K562 (cell line): Measurements from ENCODE around the gene SLC39A3.

Source experiments
- CBX2 ChIP-seq: fragments of 200-600 bp; sonication (generic); IDR thresholded peaks from one replicate; pipeline ENCODE4 v1.6.1; 2012; ENCODE audit warnings: mild to moderate bottlenecking, low read length, inconsistent platforms; ENCODE audit not compliant: insufficient read depth, poor library complexity, severe bottlenecking
- CEBPB ChIP-seq: fragments of 450-650 bp; IDR thresholded peaks from 2 replicates; pipeline ENCODE4 v1.6.1; 2016; ENCODE audit warnings: missing genetic modification characterization, missing compliant biosample characterization
- FOXK1 ChIP-seq: sonication (generic); formaldehyde crosslinking; IDR thresholded peaks from 2 replicates; pipeline ENCODE4 v1.8.0; 2022; ENCODE audit warnings: missing genetic modification reagents, mild to moderate bottlenecking, borderline replicate concordance
- GABPA ChIP-seq: fragments of 200-800 bp; sonication (Bioruptor generic); conservative IDR thresholded peaks from 2 replicates; pipeline ENCODE4 v1.6.1; 2016; ENCODE audit warnings: low read depth, missing genetic modification characterization, missing compliant biosample characterization
- POLR2A ChIP-seq: fragments of 450-650 bp; conservative IDR thresholded peaks from 2 replicates; pipeline ENCODE4 v1.6.1; 2016
- TEAD1 ChIP-seq, 2 experiments: fragments of 450-650 bp in 1 of 2; sonication (generic) in 1 of 2; formaldehyde crosslinking; IDR thresholded peaks; 2 replicates each; pipeline versions ENCODE4 v1.4.0 to v1.8.0; 2020 to 2022; ENCODE audit warnings: mild to moderate bottlenecking in 2 of 2, missing genetic modification reagents in 1 of 2
- THRAP3 ChIP-seq: fragments of 450-650 bp; IDR thresholded peaks from 2 replicates; pipeline ENCODE4 v1.6.1; 2016; ENCODE audit warnings: mild to moderate bottlenecking, inconsistent platforms, borderline replicate concordance
- ZNF511 ChIP-seq: sonication (generic); formaldehyde crosslinking; IDR thresholded peaks from 2 replicates; pipeline ENCODE4 v1.8.0; 2022; ENCODE audit warnings: mild to moderate bottlenecking, missing genetic modification reagents

GRCh38 chr19:2756477-2756876 is 16.7 kb upstream of the SLC39A3 start:
- TF ChIP-seq FOXK1 (CRISPR knock-in tag) (no peak), ZNF511 (CRISPR knock-in tag) (no peak), GABPA (no peak), CBX2 (no peak), TEAD1 (CRISPR knock-in tag; IDR thresholded peaks at IDR 0.05) (no peak), CEBPB (tag) (no peak), POLR2A (no peak), THRAP3 (no peak)
